ENCODE data around the gene SYNGR4.

Gene SYNGR4

GRCh38 chr19:48341515-48342413 is 22.4 kb upstream of the SYNGR4 start:
- DNase-seq (ENCODE audit: low read depth in 2 of 2, low spot score in 1 of 2), result no peak

- DNase-seq (ENCODE audit: low read depth in 2 of 2, low spot score in 1 of 2), result no peak
Observed at GRCh38 chr19:48342414-48342738, 21.8 kb upstream of the SYNGR4 start.

GRCh38 chr19:48342841-48343540 is 21.2 kb upstream of the SYNGR4 start:
- no peak for DNase-seq (ENCODE audit: low read depth in 2 of 2, low spot score in 1 of 2)

- DNase-seq (ENCODE audit: low read depth in 2 of 2, low spot score in 1 of 2), result no peak
Observed at GRCh38 chr19:48344892-48345291, 19.3 kb upstream of the SYNGR4 start.

- DNase-seq (ENCODE audit: low read depth in 2 of 2, low spot score in 1 of 2), result no peak
Observed at GRCh38 chr19:48346191-48346590, 18.0 kb upstream of the SYNGR4 start.

- no peak for DNase-seq (ENCODE audit: low read depth in 2 of 2, low spot score in 1 of 2)
Observed at GRCh38 chr19:48348045-48348444, 16.1 kb upstream of the SYNGR4 start.

GRCh38 chr19:48348737-48349136 is 15.4 kb upstream of the SYNGR4 start:
- no peak for DNase-seq (ENCODE audit: low read depth in 2 of 2, low spot score in 1 of 2)

GRCh38 chr19:48350856-48351255 is 13.3 kb upstream of the SYNGR4 start:
- no peak for DNase-seq (ENCODE audit: low read depth in 2 of 2, low spot score in 1 of 2)

- DNase-seq (ENCODE audit: low read depth in 2 of 2, low spot score in 1 of 2), result peak; percentile 47 to 77
Observed at GRCh38 chr19:48351341-48351752, 12.8 kb upstream of the SYNGR4 start.

GRCh38 chr19:48353677-48354076 is 10.5 kb upstream of the SYNGR4 start:
- DNase-seq (ENCODE audit: low read depth in 2 of 2, low spot score in 1 of 2), result no peak

- DNase-seq (ENCODE audit: low read depth in 2 of 2, low spot score in 1 of 2), result no peak
Observed at GRCh38 chr19:48354332-48354992, 9.7 kb upstream of the SYNGR4 start.

- no peak for DNase-seq (ENCODE audit: low read depth in 2 of 2, low spot score in 1 of 2)
Observed at GRCh38 chr19:48355365-48355954, 8.7 kb upstream of the SYNGR4 start.

GRCh38 chr19:48359123-48359522 is 5.0 kb upstream of the SYNGR4 start:
- DNase-seq (ENCODE audit: low read depth in 2 of 2, low spot score in 1 of 2), result no peak

GRCh38 chr19:48361912-48362311 is 2.3 kb upstream of the SYNGR4 start:
- DNase-seq (ENCODE audit: low read depth in 2 of 2, low spot score in 1 of 2), result no peak

GRCh38 chr19:48362716-48363499 is 1.3 kb upstream of the SYNGR4 start:
- peak; percentile 68 to 75 for DNase-seq (ENCODE audit: low read depth in 2 of 2, low spot score in 1 of 2)

- DNase-seq (ENCODE audit: low read depth in 2 of 2, low spot score in 1 of 2), result no peak
Observed at GRCh38 chr19:48363500-48363809, 712 bp upstream of the SYNGR4 start.

GRCh38 chr19:48364598-48365348 is 606 bp downstream of the SYNGR4 start:
- no peak for DNase-seq (ENCODE audit: low read depth in 2 of 2, low spot score in 1 of 2)

GRCh38 chr19:48365602-48366001 is 1.4 kb downstream of the SYNGR4 start:
- DNase-seq (ENCODE audit: low read depth in 2 of 2, low spot score in 1 of 2), result no peak

GRCh38 chr19:48367855-48368254 is 3.7 kb downstream of the SYNGR4 start:
- DNase-seq (ENCODE audit: low read depth in 2 of 2, low spot score in 1 of 2), result no peak

- DNase-seq (ENCODE audit: low read depth in 2 of 2, low spot score in 1 of 2), result no peak
Observed at GRCh38 chr19:48368936-48369335, 4.8 kb downstream of the SYNGR4 start.
